ENCODE results near the gene MFAP2.
"Not testable (repeated sequence)": the region's sequence is repeated elsewhere in the genome, so short reads cannot be mapped to it uniquely, and the experiment has no call there.

Gene MFAP2

GRCh38 chr1:16944038-16944437, 36.4 kb downstream of the MFAP2 start:
- no peak overlapping the region for H3K27ac ChIP-seq
- DNase-seq (ENCODE audit: low spot score) = no peak
- ChIA-PET POLR2A (ENCODE audit: low non-redundant PET) (no interaction called here), CTCF (no interaction called here)
- no peak for TF ChIP-seq CTCF (conservative IDR thresholded peaks at IDR 0.05; ENCODE audit: low read depth)

DNA sequence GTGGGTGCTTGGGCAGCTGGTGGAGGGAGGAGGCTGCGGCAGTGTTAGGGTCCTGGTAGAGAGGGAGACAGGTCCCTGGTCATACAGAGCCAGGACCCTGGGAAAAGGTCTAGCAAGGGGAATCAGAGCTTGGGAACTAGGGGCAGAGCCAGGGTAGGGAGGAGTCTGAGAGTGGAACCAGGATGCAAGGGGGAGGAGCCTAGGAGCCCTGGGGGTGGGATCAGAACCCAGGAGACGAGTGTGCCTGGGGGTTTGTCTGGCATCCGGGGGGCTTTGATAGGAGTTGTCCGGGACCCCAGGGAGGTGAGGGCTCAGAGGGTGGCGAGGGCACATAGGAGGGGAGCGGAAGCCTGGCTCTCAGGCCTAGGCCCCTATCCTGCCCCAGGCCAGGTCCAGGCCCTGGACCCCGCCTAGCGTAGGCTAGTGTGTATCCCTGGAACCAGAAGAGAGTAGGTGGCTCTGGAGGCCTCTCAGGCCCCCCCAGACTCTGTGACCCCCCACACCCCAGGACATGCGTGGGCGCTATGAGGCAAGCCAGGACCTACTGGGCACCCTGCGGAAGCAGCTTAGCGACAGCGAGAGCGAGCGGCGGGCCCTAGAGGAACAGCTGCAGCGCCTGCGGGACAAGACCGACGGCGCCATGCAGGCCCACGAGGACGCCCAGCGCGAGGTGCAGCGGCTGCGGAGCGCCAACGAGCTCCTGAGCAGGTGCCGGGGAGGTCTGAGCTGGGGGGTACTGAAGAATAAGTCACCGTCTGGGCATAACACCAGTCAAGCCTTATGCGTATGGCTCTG, 40.8 kb downstream of the MFAP2 start:
- H3K27ac ChIP-seq = peak overlapping the region; percentile 27; the same call in 1 of the 2 replicates
- POLR2A ChIA-PET (ENCODE audit: low non-redundant PET); DNase-seq (ENCODE audit: low spot score): not testable (repeated sequence)
- CTCF ChIA-PET = interaction anchor here (0.6 to 0.9 kb wide), 3 partner anchors 15 to 298 kb away, joined by 3 read pairs; no protein-coding TSS in a partner anchor

DNA sequence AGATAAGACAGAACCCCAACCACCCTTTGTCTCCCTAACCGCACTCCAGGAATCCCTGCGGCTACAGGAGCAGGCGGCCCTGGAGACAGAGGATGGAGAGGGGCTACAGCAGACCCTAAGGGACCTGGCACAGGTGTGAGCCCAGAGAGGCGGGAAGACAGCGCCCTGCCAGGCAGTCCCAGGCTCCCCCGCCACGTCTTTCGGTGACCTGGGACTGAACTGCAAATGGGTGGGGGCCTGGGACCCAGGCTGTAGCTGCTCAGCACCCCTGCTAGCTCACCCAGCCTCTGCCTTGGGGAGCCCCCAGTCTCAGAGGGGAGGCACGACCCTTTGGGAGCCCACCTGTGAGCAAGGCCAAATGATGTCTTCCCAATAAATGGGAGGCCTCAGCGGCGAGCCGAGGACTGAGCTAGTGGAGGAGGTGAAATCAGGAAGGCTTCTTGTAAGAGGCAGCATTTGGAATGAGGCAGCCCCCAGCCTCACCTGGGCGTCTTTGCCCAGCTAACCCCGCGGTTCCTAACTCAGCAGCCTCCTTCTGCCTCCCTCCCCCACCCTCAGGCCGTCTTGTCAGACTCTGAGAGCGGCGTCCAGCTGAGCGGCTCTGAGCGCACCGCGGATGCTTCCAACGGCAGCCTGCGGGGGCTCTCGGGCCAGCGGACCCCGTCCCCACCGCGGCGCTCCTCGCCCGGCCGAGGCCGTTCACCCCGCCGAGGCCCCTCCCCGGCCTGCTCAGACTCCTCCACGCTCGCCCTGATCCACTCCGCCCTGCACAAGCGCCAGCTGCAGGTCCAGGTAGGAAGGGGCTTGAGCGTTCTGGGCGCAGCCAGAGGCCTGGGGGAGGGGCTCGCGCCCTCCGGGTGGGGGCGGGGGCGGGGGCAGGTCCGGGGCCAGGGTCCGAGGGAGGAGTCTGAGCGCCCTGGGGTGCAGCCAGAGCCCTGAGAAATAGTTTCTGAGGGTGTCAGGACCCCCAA, 41.8 kb downstream of the MFAP2 start:
- TF ChIP-seq CTCF (conservative IDR thresholded peaks at IDR 0.05; ENCODE audit: low read depth) = no peak
- H3K27ac ChIP-seq = no peak overlapping the region
- ChIA-PET POLR2A (ENCODE audit: low non-redundant PET) (no interaction called here), CTCF (interaction anchor here (0.6 kb wide), 1 partner anchor 17 kb away, joined by 3 read pairs; no protein-coding TSS in a partner anchor)
- DNase-seq (ENCODE audit: low spot score) = no peak

- DNase-seq (ENCODE audit: low spot score); POLR2A ChIA-PET (ENCODE audit: low non-redundant PET): not testable (repeated sequence)
- CTCF ChIA-PET = interaction anchor here (0.5 to 1.0 kb wide), 4 partner anchors 11 to 371 kb away, joined by 3 to 4 read pairs (median 3); no protein-coding TSS in a partner anchor
- peak overlapping the region; percentile 6 for H3K27ac ChIP-seq
Observed at GRCh38 chr1:16936580-16936979, 43.8 kb downstream of the MFAP2 start.

DNA sequence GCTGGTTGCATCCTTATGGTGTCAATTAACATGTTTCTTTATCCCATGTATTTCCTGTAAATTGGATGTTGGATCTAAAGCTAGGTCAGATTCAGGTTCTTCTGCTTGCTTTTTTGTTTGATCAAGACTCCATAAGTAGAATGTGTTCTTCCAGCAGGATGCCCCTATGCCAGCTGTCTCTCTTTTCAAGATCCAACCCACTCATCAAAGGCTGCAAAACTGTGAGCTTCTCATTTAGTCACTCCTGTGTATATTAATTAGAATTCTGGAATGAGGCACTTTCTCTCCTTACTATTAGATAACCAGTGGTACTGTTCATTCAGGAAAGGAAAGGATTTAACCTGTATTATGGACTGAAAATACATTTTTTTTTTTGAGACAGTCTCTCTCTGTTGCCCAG, 46.5 kb downstream of the MFAP2 start:
- CTCF ChIA-PET = interaction anchor here (0.6 kb wide), 1 partner anchor 23 kb away, joined by 4 read pairs; no protein-coding TSS in a partner anchor
- DNase-seq (ENCODE audit: low spot score); POLR2A ChIA-PET (ENCODE audit: low non-redundant PET); H3K27ac ChIP-seq: not testable (repeated sequence)

DNA sequence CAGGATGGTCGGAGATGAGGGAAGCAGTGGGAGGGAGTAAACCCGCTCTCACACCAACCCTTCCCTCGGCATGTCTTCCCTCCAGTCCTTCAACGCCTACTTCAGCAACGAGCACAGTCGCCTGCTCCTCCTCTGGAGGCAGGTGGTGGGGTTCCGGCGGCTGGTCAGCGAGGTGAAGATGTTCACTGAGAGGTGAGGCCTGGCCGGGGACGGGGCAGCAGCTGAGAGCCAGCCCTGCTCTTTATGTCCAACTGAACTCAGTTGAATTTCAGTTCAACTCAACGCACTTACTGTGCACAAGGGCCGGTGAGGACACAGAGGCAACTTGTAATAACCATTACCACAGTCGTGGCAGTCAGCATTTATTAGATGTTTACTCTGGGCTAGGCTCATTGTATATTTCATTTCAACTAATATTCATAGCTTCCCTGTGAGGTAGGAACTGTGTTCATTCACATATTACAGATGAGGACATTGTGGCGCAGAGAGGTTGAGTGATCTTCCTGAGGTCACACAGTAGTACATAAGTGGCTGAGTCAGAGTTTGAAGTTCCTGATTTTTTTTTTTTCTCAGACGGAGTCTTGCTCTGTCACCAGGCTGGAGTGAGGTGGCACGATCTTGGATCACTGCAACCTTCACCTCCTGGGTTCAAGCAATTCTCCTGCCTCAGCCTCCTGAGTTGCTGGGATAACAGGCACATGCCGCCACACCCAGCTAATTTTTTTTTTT, 49.0 kb downstream of the MFAP2 start:
- POLR2A ChIA-PET (ENCODE audit: low non-redundant PET); DNase-seq (ENCODE audit: low spot score); CTCF ChIA-PET: not testable (repeated sequence)
- H3K27ac ChIP-seq = peak overlapping the region; percentile 97

DNA sequence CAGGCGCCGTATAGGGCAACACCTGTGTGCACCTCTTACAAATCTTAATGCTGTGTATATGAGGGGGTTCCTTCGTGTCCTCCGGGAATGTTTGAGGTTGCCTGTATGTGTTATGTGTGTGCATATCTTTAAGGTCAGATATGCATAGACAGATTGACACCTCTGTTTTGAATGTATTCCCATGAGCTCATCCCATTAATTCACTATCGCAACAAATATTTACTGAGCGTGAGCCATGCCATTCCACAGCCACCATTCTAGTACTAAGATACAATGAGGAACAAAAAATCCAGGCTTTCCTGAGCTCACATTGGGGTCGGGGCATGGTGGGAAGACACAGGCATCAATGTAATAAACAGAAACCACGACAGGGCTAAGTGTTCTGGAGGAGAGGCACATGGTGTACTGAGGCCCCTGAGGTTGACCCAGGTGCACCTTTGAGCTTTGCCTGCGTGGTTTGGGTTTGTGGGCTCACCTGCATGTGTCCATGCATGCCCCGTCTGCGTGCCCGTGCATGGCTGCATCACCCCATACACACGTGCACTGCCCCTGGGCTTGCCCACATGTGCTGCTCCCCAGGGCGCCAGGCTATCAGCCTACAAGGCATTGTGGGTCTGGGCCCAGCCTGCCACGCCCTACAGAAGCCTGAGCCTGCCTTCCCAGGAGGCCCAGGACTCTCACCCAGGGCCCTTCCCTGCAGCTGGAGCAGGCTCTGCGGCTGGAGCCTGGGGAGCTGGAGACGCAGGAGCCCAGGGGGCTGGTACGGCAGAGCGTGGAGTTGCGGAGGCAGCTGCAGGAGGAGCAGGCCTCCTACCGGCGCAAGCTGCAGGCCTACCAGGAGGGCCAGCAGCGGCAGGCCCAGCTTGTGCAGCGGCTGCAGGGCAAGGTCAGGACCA, 51.0 kb downstream of the MFAP2 start:
- POLR2A ChIA-PET (ENCODE audit: low non-redundant PET); DNase-seq (ENCODE audit: low spot score): not testable (repeated sequence)
- H3K27ac ChIP-seq = peak overlapping the region; percentile 97
- CTCF ChIA-PET = interaction anchor here (0.6 kb wide), 1 partner anchor 16 kb away, joined by 7 read pairs; no protein-coding TSS in a partner anchor

DNA sequence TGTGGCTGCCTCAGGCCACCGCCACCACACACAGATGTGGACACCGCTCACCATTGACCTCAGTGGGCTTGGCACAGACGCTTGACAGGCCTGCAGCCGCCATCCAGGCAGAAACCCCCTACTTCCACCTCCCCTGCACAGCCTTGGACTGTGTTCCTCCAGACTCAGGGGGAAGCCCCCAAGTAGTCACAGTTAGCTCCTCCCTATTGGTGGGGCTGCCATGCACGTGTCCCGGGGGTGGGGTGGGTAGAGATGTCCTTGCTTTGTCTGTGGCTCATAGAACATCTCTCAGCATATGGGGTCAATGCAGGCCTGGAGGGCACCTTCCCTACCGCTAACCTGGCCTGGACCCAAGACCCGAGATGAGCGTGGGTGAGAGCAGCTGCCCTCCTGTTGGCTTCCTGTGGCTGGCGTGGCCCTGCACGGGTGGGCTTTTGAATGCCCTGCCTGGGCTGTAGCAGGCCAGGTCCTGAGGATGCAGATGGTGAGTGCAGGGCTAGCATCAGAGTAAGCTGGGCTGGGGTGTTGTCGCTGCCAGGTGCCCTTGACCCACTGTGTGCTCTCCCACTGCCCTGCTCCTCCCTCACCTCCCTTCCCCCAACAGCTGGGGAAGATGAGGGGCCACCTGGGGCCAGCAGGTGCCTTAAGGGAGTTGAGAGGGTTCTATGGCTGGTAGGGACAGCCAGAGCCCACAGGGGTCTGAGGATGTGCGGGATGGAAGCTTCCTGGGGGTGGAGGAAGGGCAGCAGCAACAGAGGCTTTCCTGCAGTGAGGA, 52.5 kb downstream of the MFAP2 start:
- POLR2A ChIA-PET (ENCODE audit: low non-redundant PET) = no interaction called here
- TF ChIP-seq CTCF (conservative IDR thresholded peaks at IDR 0.05; ENCODE audit: low read depth) = no peak
- peak overlapping the region; percentile 97 for H3K27ac ChIP-seq
- no peak for DNase-seq (ENCODE audit: low spot score)
- CTCF ChIA-PET = no interaction called here
